GF-D8 (cell line): ENCODE results near the gene CACNA1D.
"Not testable (repeated sequence)": the region's sequence is repeated elsewhere in the genome, so short reads cannot be mapped to it uniquely, and the experiment has no call there.

Source experiments
- DNase-seq: peaks from one replicate; lab custom pipeline; 2025; lab: John Stamatoyannopoulos, UW

The CACNA1D gene

GRCh38 chr3:53526704-53527055 lies 32.3 kb downstream of the CACNA1D start:
- no peak for DNase-seq

GRCh38 chr3:53530205-53530604 lies 35.8 kb downstream of the CACNA1D start:
- no peak for DNase-seq

GRCh38 chr3:53531749-53532148 lies 37.3 kb downstream of the CACNA1D start:
- no peak for DNase-seq

- DNase-seq = no peak
Observed at GRCh38 chr3:53533472-53533871, 39.1 kb downstream of the CACNA1D start.

- DNase-seq = no peak
Observed at GRCh38 chr3:53534216-53534615, 39.8 kb downstream of the CACNA1D start.

- no peak for DNase-seq
Observed at GRCh38 chr3:53534676-53535400, 40.4 kb downstream of the CACNA1D start.

- no peak for DNase-seq
Observed at GRCh38 chr3:53536282-53536681, 41.9 kb downstream of the CACNA1D start.

GRCh38 chr3:53544357-53544756 lies 49.9 kb downstream of the CACNA1D start:
- DNase-seq = no peak

GRCh38 chr3:53545310-53545995 lies 51.0 kb downstream of the CACNA1D start:
- DNase-seq = no peak

- no peak for DNase-seq
Observed at GRCh38 chr3:53545996-53546359, 51.6 kb downstream of the CACNA1D start.

- no peak for DNase-seq
Observed at GRCh38 chr3:53547327-53547726, 52.9 kb downstream of the CACNA1D start.

- no peak for DNase-seq
Observed at GRCh38 chr3:53550005-53550620, 55.7 kb downstream of the CACNA1D start.

- DNase-seq = no peak
Observed at GRCh38 chr3:53551324-53551723, 56.9 kb downstream of the CACNA1D start.

GRCh38 chr3:53552730-53553129 lies 58.3 kb downstream of the CACNA1D start:
- DNase-seq = no peak

GRCh38 chr3:53553200-53553599 lies 58.8 kb downstream of the CACNA1D start:
- no peak for DNase-seq

GRCh38 chr3:53554559-53555067 lies 60.2 kb downstream of the CACNA1D start:
- DNase-seq = no peak

GRCh38 chr3:53555068-53555588 lies 60.7 kb downstream of the CACNA1D start:
- no peak for DNase-seq

GRCh38 chr3:53566461-53567145 lies 72.2 kb downstream of the CACNA1D start:
- DNase-seq = no peak

- no peak for DNase-seq
Observed at GRCh38 chr3:53570081-53570480, 75.7 kb downstream of the CACNA1D start.

GRCh38 chr3:53570709-53571108 lies 76.3 kb downstream of the CACNA1D start:
- no peak for DNase-seq

- DNase-seq = no peak
Observed at GRCh38 chr3:53571264-53571663, 76.9 kb downstream of the CACNA1D start.

- not testable (repeated sequence) for DNase-seq
Observed at GRCh38 chr3:53572184-53572583, 77.8 kb downstream of the CACNA1D start.
